ENCODE measurements around the gene DAP.
"Not testable (repeated sequence)": the region's sequence is repeated elsewhere in the genome, so short reads cannot be mapped to it uniquely, and the experiment has no call there.

DAP gene

GRCh38 chr5:10734037-10734709 lies 26.9 kb downstream of the DAP start:
- DNase-seq: no peak

- DNase-seq: no peak
These were observed 27.6 kb downstream of the DAP start for GRCh38 chr5:10733426-10733825.

- DNase-seq: no peak
These were observed 29.1 kb downstream of the DAP start for GRCh38 chr5:10731913-10732312.

- DNase-seq: no peak
These were observed 31.0 kb downstream of the DAP start for GRCh38 chr5:10730043-10730351.

GRCh38 chr5:10729320-10730042 lies 31.6 kb downstream of the DAP start:
- DNase-seq: no peak

- no peak for DNase-seq
These were observed 32.4 kb downstream of the DAP start for GRCh38 chr5:10728679-10729078.

- no peak for DNase-seq
These were observed 33.2 kb downstream of the DAP start for GRCh38 chr5:10727861-10728260.

GRCh38 chr5:10726913-10727517 lies 34.0 kb downstream of the DAP start:
- no peak for DNase-seq

GRCh38 chr5:10726179-10726912 lies 34.7 kb downstream of the DAP start:
- DNase-seq: no peak

- DNase-seq: no peak
These were observed 35.4 kb downstream of the DAP start for GRCh38 chr5:10725636-10726035.

- no peak for DNase-seq
These were observed 36.1 kb downstream of the DAP start for GRCh38 chr5:10724781-10725507.

- DNase-seq: no peak
These were observed 37.5 kb downstream of the DAP start for GRCh38 chr5:10723514-10723913.

GRCh38 chr5:10720766-10721165 lies 40.3 kb downstream of the DAP start:
- not testable (repeated sequence) for DNase-seq

- DNase-seq: no peak
These were observed 41.1 kb downstream of the DAP start for GRCh38 chr5:10719965-10720364.

- DNase-seq: not testable (repeated sequence)
These were observed 42.4 kb downstream of the DAP start for GRCh38 chr5:10718617-10719016.

- not testable (repeated sequence) for DNase-seq
These were observed 44.2 kb downstream of the DAP start for GRCh38 chr5:10716825-10717224.

- no peak for DNase-seq
These were observed 45.3 kb downstream of the DAP start for GRCh38 chr5:10715605-10716290.

- no peak for DNase-seq
These were observed 48.3 kb downstream of the DAP start for GRCh38 chr5:10712574-10713366.

- DNase-seq: no peak
These were observed 49.5 kb downstream of the DAP start for GRCh38 chr5:10711562-10711961.

GRCh38 chr5:10710513-10711128 lies 50.4 kb downstream of the DAP start:
- no peak for DNase-seq

GRCh38 chr5:10709933-10710332 lies 51.1 kb downstream of the DAP start:
- DNase-seq: no peak
